SU-DHL-6 (cell line): ENCODE results near the gene TMCO4.

Experiments used
- H2AFZ ChIP-seq: fragments of 200-600 bp; sonication (generic); 2 replicates; pipeline ENCODE4 v1.6.1; 2014; ENCODE audit warnings: low read depth, mild to moderate bottlenecking, moderate library complexity, mixed read lengths, antibody characterized with exemption, low read length; ENCODE audit not compliant: severe bottlenecking
- H3F3A ChIP-seq: fragments of 200-600 bp; shearing (Covaris generic); 2 replicates; pipeline ENCODE4 v1.6.0; 2016; ENCODE audit warnings: antibody characterized with exemption, mild to moderate bottlenecking; ENCODE audit not compliant: insufficient read depth
- H3K27ac ChIP-seq: fragments of 200-600 bp; sonication (generic); 2 replicates; pipeline ENCODE4 v1.5.1; 2016; ENCODE audit warnings: low read depth, mild to moderate bottlenecking, low read length, moderate library complexity, mixed read lengths
- H3K27me3 ChIP-seq: fragments of 200-600 bp; sonication (generic), shearing (Covaris generic); 2 replicates; pipeline ENCODE4 v1.6.0; 2014; ENCODE audit warnings: mild to moderate bottlenecking, low read length
- H3K36me3 ChIP-seq: fragments of 200-600 bp; sonication (generic); 2 replicates; pipeline ENCODE4 v1.6.1; 2014; ENCODE audit warnings: mild to moderate bottlenecking, low read length, mixed read lengths
- H3K4me2 ChIP-seq: fragments of 300-600, 200-600 bp; shearing (Covaris generic), sonication (generic); 2 replicates; pipeline ENCODE4 v1.6.0; 2014; ENCODE audit warnings: low read length, low read depth, mild to moderate bottlenecking; ENCODE audit not compliant: poor library complexity, severe bottlenecking
- H3K4me3 ChIP-seq: fragments of 200-600 bp; sonication (generic); 2 replicates; pipeline ENCODE4 v1.5.1; 2014; ENCODE audit warnings: antibody characterized with exemption, low read length, mild to moderate bottlenecking, mixed read lengths; ENCODE audit not compliant: insufficient read depth, poor library complexity, severe bottlenecking
- H3K79me2 ChIP-seq: fragments of 200-600 bp; sonication (generic); 2 replicates; pipeline ENCODE4 v1.6.1; 2014; ENCODE audit warnings: mild to moderate bottlenecking, low read length, moderate library complexity; ENCODE audit not compliant: insufficient read depth
- H3K9ac ChIP-seq: fragments of 200-600 bp; sonication (generic); 2 replicates; pipeline ENCODE4 v1.7.0; 2014; ENCODE audit warnings: mild to moderate bottlenecking, low read length
- H3K9me2 ChIP-seq: fragments of 200-600 bp; sonication (generic); replicated peaks from 2 replicates; pipeline ENCODE4 v1.6.1; 2014; ENCODE audit warnings: low read length; ENCODE audit not compliant: insufficient read depth
- H3K9me3 ChIP-seq: fragments of 200-600 bp; sonication (generic); 2 replicates; pipeline ENCODE4 v1.6.1; 2014; ENCODE audit warnings: low read length, mixed read lengths; ENCODE audit not compliant: insufficient read depth
- H4K20me1 ChIP-seq: fragments of 200-600 bp; sonication (generic); 2 replicates; pipeline ENCODE4 v1.6.1; 2014; ENCODE audit warnings: low read depth, mild to moderate bottlenecking, antibody characterized with exemption, low read length, moderate library complexity, mixed read lengths
- CTCF ChIP-seq: fragments of 200-600 bp; sonication (generic); IDR thresholded peaks from one replicate; pipeline ENCODE4 v1.5.1; 2017; ENCODE audit warnings: antibody characterized with exemption, mild to moderate bottlenecking, low read length, moderate library complexity; ENCODE audit not compliant: insufficient read depth, poor library complexity, severe bottlenecking
- EZH2phosphoT487 ChIP-seq: fragments of 200-600 bp; sonication (generic), shearing (Covaris generic); conservative IDR thresholded peaks from 2 replicates; pipeline ENCODE4 v1.6.1; 2018; ENCODE audit warnings: mild to moderate bottlenecking, antibody characterized with exemption, low read length, moderate library complexity, mixed read lengths

The TMCO4 gene

GRCh38 chr1:19802269-19802668, 2.6 kb upstream of the TMCO4 start:
- TF ChIP-seq CTCF (no peak), EZH2phosphoT487 (no peak)
- Histone ChIP-seq H3K27ac (no peak overlapping the region), H3F3A (no peaks in the 10 kb centered on the region), H3K9me2 (no peaks in the 10 kb centered on the region), H2AFZ (no peak overlapping the region), H3K4me2 (no peak overlapping the region), H3K4me3 (no peak overlapping the region), H3K36me3 (no peaks in the 10 kb centered on the region), H3K9ac (no peak overlapping the region), H3K27me3 (no peaks in the 10 kb centered on the region), H3K79me2 (no peaks in the 10 kb centered on the region), H3K9me3 (no peaks in the 10 kb centered on the region), H4K20me1 (no peaks in the 10 kb centered on the region)

- peak overlapping the region; percentile 39; the same call in 1 of the 2 replicates for H3K9ac ChIP-seq
- no peak overlapping the region for H3K27ac ChIP-seq
- no peaks in the 10 kb centered on the region for H3K9me2 ChIP-seq
- H3K4me3 ChIP-seq: no peak overlapping the region
- H2AFZ ChIP-seq: peak overlapping the region; percentile 82
- TF ChIP-seq CTCF: no peak
- no peak for TF ChIP-seq EZH2phosphoT487
- peak overlapping the region; percentile 53 for H3K4me2 ChIP-seq
- no peaks in the 10 kb centered on the region for H3F3A ChIP-seq
- H4K20me1 ChIP-seq: no peaks in the 10 kb centered on the region
- no peaks in the 10 kb centered on the region for H3K79me2 ChIP-seq
- H3K36me3 ChIP-seq: no peaks in the 10 kb centered on the region
- H3K9me3 ChIP-seq: no peaks in the 10 kb centered on the region
- H3K27me3 ChIP-seq: no peaks in the 10 kb centered on the region
Observed at GRCh38 chr1:19800076-19800804, 524 bp upstream of the TMCO4 start.

GRCh38 chr1:19798486-19799229, 1.1 kb downstream of the TMCO4 start:
- Histone ChIP-seq H3K27ac (no peak overlapping the region), H3K36me3 (no peaks in the 10 kb centered on the region), H3K9me3 (no peaks in the 10 kb centered on the region), H4K20me1 (no peaks in the 10 kb centered on the region), H3K9me2 (no peaks in the 10 kb centered on the region), H3K79me2 (no peaks in the 10 kb centered on the region), H3K9ac (no peak overlapping the region), H3K4me2 (no peak overlapping the region), H3K4me3 (no peak overlapping the region), H3K27me3 (no peaks in the 10 kb centered on the region), H3F3A (no peaks in the 10 kb centered on the region), H2AFZ (no peak overlapping the region)
- TF ChIP-seq EZH2phosphoT487: no peak
- no peak for TF ChIP-seq CTCF
